HG02943 (cell line): ENCODE measurements around the gene EXOC5.
"Not testable (repeated sequence)": the region's sequence is repeated elsewhere in the genome, so short reads cannot be mapped to it uniquely, and the experiment has no call there.

Experiments used
- ATAC-seq: cut with Tn5 transposase; IDR thresholded peaks from one replicate; pipeline ENCODE4 v1.9.1; 2021; ENCODE audit warnings: mild to moderate bottlenecking, low read depth, moderate library complexity; ENCODE audit not compliant: unreplicated experiment

The EXOC5 gene

GRCh38 chr14:57259672-57260071 is 9.0 kb downstream of the EXOC5 start:
- ATAC-seq: no peak

- not testable (repeated sequence) for ATAC-seq
Measured at GRCh38 chr14:57258221-57258620, 10.5 kb downstream of the EXOC5 start.

GRCh38 chr14:57254884-57255283 is 13.8 kb downstream of the EXOC5 start:
- no peak for ATAC-seq

- ATAC-seq: no peak
Measured at GRCh38 chr14:57246933-57247657, 21.6 kb downstream of the EXOC5 start.

GRCh38 chr14:57245941-57246340 is 22.8 kb downstream of the EXOC5 start:
- ATAC-seq: no peak

GRCh38 chr14:57244106-57244505 is 24.6 kb downstream of the EXOC5 start:
- no peak for ATAC-seq

- no peak for ATAC-seq
Measured at GRCh38 chr14:57243320-57243719, 25.4 kb downstream of the EXOC5 start.

- ATAC-seq: not testable (repeated sequence)
Measured at GRCh38 chr14:57240115-57240514, 28.6 kb downstream of the EXOC5 start.

- ATAC-seq: no peak
Measured at GRCh38 chr14:57232006-57232405, 36.7 kb downstream of the EXOC5 start.

- not testable (repeated sequence) for ATAC-seq
Measured at GRCh38 chr14:57228320-57228719, 40.4 kb downstream of the EXOC5 start.

- ATAC-seq: no peak
Measured at GRCh38 chr14:57227083-57227482, 41.6 kb downstream of the EXOC5 start.

- ATAC-seq: no peak
Measured at GRCh38 chr14:57221931-57222330, 46.8 kb downstream of the EXOC5 start.

GRCh38 chr14:57212919-57213318 is 55.8 kb downstream of the EXOC5 start:
- no peak for ATAC-seq

- ATAC-seq: no peak
Measured at GRCh38 chr14:57209561-57209960, 59.1 kb downstream of the EXOC5 start.

- no peak for ATAC-seq
Measured at GRCh38 chr14:57205938-57206337, 62.8 kb downstream of the EXOC5 start.

GRCh38 chr14:57202672-57203071 is 66.0 kb downstream of the EXOC5 start:
- not testable (repeated sequence) for ATAC-seq

GRCh38 chr14:57199921-57200320 is 68.8 kb downstream of the EXOC5 start:
- no peak for ATAC-seq

GRCh38 chr14:57189070-57189469 is 79.6 kb downstream of the EXOC5 start:
- no peak for ATAC-seq

- no peak for ATAC-seq
Measured at GRCh38 chr14:57182760-57183503, 85.8 kb downstream of the EXOC5 start.

GRCh38 chr14:57179273-57179672 is 89.4 kb downstream of the EXOC5 start:
- ATAC-seq: no peak

- no peak for ATAC-seq
Measured at GRCh38 chr14:57174466-57174865, 94.2 kb downstream of the EXOC5 start.

- ATAC-seq: no peak
Measured at GRCh38 chr14:57171903-57172302, 96.8 kb downstream of the EXOC5 start.
